ENCODE data around the gene STX5.
A peak's percentile ranks its signal among the peaks of the same experiment; 100 is the strongest.

STX5 gene

GRCh38 chr11:62831520-62832335, at the start of gene STX5:
TSS of gene STX5 (minus strand) at chr11:62832051. CDS start at chr11:62831243, 808 bp downstream.
- peak within 1 kb of the TSS; percentile 76 for H3K4me3 ChIP-seq (replicated peaks; ENCODE audit: low read depth, low read length)
- peak; percentile 96 for DNase-seq (ENCODE audit: extremely low read depth, low read depth)
- no peak for TF ChIP-seq CTCF (IDR thresholded peaks at IDR 0.05; ENCODE audit: low read depth, low read length, missing control alignments)

- DNase-seq (ENCODE audit: extremely low read depth, low read depth): no peak
- H3K4me3 ChIP-seq (replicated peaks; ENCODE audit: low read depth, low read length): peak within 1 kb of the TSS; percentile 95
- TF ChIP-seq CTCF (IDR thresholded peaks at IDR 0.05; ENCODE audit: low read depth, low read length, missing control alignments): peak; percentile 54
Observed at GRCh38 chr11:62880803-62881578, 49.1 kb upstream of the STX5 start, which contains the start of gene SLC3A2. TSS of gene SLC3A2 (plus strand) at chr11:62880896. CDS start at chr11:62881024, 128 bp downstream.

- DNase-seq (ENCODE audit: extremely low read depth, low read depth): no peak
- H3K4me3 ChIP-seq (replicated peaks; ENCODE audit: low read depth, low read length): peak overlapping the region; percentile 95
- TF ChIP-seq CTCF (IDR thresholded peaks at IDR 0.05; ENCODE audit: low read depth, low read length, missing control alignments): no peak
Observed at GRCh38 chr11:62880231-62880802, 48.5 kb upstream of the STX5 start.

GRCh38 chr11:62879235-62879978, 47.6 kb upstream of the STX5 start:
- no peak for TF ChIP-seq CTCF (IDR thresholded peaks at IDR 0.05; ENCODE audit: low read depth, low read length, missing control alignments)
- H3K4me3 ChIP-seq (replicated peaks; ENCODE audit: low read depth, low read length): peak overlapping the region; percentile 95
- no peak for DNase-seq (ENCODE audit: extremely low read depth, low read depth)

- DNase-seq (ENCODE audit: extremely low read depth, low read depth): no peak
- no peak for TF ChIP-seq CTCF (IDR thresholded peaks at IDR 0.05; ENCODE audit: low read depth, low read length, missing control alignments)
- H3K4me3 ChIP-seq (replicated peaks; ENCODE audit: low read depth, low read length): no peak overlapping the region
Observed at GRCh38 chr11:62876712-62877111, 44.9 kb upstream of the STX5 start.

Data from HFF-Myc (cell line).